ENCODE results near the gene U2SURP.
"Not testable (repeated sequence)": the region's sequence is repeated elsewhere in the genome, so short reads cannot be mapped to it uniquely, and the experiment has no call there.

The U2SURP gene

GRCh38 chr3:142976621-142977398 is 24.6 kb upstream of the U2SURP start:
- DNase-seq (ENCODE audit: low read depth), result peak; percentile 95

GRCh38 chr3:142977399-142977728 is 24.0 kb upstream of the U2SURP start:
- peak; percentile 48 for DNase-seq (ENCODE audit: low read depth)

GRCh38 chr3:142981108-142981507 is 20.3 kb upstream of the U2SURP start:
- no peak for DNase-seq (ENCODE audit: low read depth)

GRCh38 chr3:142982038-142982773 is 19.2 kb upstream of the U2SURP start:
- no peak for DNase-seq (ENCODE audit: low read depth)

GRCh38 chr3:142983318-142983717 is 18.1 kb upstream of the U2SURP start:
- no peak for DNase-seq (ENCODE audit: low read depth)

- no peak for DNase-seq (ENCODE audit: low read depth)
Observed at GRCh38 chr3:142984255-142984654, 17.1 kb upstream of the U2SURP start.

- peak; percentile 56 for DNase-seq (ENCODE audit: low read depth)
Observed at GRCh38 chr3:142987080-142987700, 14.2 kb upstream of the U2SURP start.

- DNase-seq (ENCODE audit: low read depth), result no peak
Observed at GRCh38 chr3:142987707-142988106, 13.7 kb upstream of the U2SURP start.

- not testable (repeated sequence) for DNase-seq (ENCODE audit: low read depth)
Observed at GRCh38 chr3:142988221-142988620, 13.1 kb upstream of the U2SURP start.

GRCh38 chr3:142988826-142989225 is 12.5 kb upstream of the U2SURP start:
- DNase-seq (ENCODE audit: low read depth), result not testable (repeated sequence)

- no peak for DNase-seq (ENCODE audit: low read depth)
Observed at GRCh38 chr3:142990721-142991120, 10.6 kb upstream of the U2SURP start.

- DNase-seq (ENCODE audit: low read depth), result no peak
Observed at GRCh38 chr3:142992323-142992722, 9.0 kb upstream of the U2SURP start.

- DNase-seq (ENCODE audit: low read depth), result peak; percentile 69
Observed at GRCh38 chr3:142993958-142994442, 7.4 kb upstream of the U2SURP start.

GRCh38 chr3:142997330-142997729 is 4.0 kb upstream of the U2SURP start:
- no peak for DNase-seq (ENCODE audit: low read depth)

- DNase-seq (ENCODE audit: low read depth), result peak; percentile 66
Observed at GRCh38 chr3:142998439-142998838, 2.9 kb upstream of the U2SURP start.

- peak; percentile 20 for DNase-seq (ENCODE audit: low read depth)
Observed at GRCh38 chr3:142999881-143000280, 1.5 kb upstream of the U2SURP start.

GRCh38 chr3:143000528-143000927 is 842 bp upstream of the U2SURP start:
- peak; percentile 57 for DNase-seq (ENCODE audit: low read depth)

- DNase-seq (ENCODE audit: low read depth), result no peak
Observed at GRCh38 chr3:143001034-143001368, 369 bp upstream of the U2SURP start.

- DNase-seq (ENCODE audit: low read depth), result peak; percentile 20
Observed at GRCh38 chr3:143002083-143002712, 828 bp downstream of the U2SURP start.

GRCh38 chr3:143002727-143003126 is 1.4 kb downstream of the U2SURP start:
- DNase-seq (ENCODE audit: low read depth), result peak; percentile 6

- DNase-seq (ENCODE audit: low read depth), result no peak
Observed at GRCh38 chr3:143004823-143005222, 3.5 kb downstream of the U2SURP start.

GRCh38 chr3:143010024-143010423 is 8.7 kb downstream of the U2SURP start:
- no peak for DNase-seq (ENCODE audit: low read depth)

- DNase-seq (ENCODE audit: low read depth), result no peak
Observed at GRCh38 chr3:143011705-143012104, 10.3 kb downstream of the U2SURP start.

Data from EH (cell line).